Activated T-helper 1 cell treated with anti-CD3 and anti-CD28 coated beads, Interleukin-12 subunit alpha, Interleukin-12 subunit beta, Interleukin-2, Interleukin-4 antibody, amounts not matched to agents 30 ng/mL and 10 ng/mL and 1 ng/mL, durations not matched to agents 14 hours and 24 hours and 36 hours (primary cell): ENCODE results near the gene COMT. TPM values are rescaled to one million over a fixed set of nuclear protein-coding genes. Genes with fewer than 3 reads are reported as not detected.

Source experiments
- DNase-seq: peaks from one replicate; pipeline ENCODE4 v3.0.0; 2021; ENCODE audit warnings: low spot score
- H3K27ac Mint-ChIP-seq: one replicate; pipeline ENCODE4 v1.8.0; 2021; ENCODE audit warnings: mild to moderate bottlenecking, mixed read lengths
- H3K27me3 Mint-ChIP-seq: one replicate; pipeline ENCODE4 v1.8.0; 2022; ENCODE audit warnings: mild to moderate bottlenecking, moderate library complexity, mixed read lengths; ENCODE audit not compliant: insufficient read depth
- H3K36me3 Mint-ChIP-seq: one replicate; pipeline ENCODE4 v1.8.0; 2021; ENCODE audit warnings: low read depth, mixed read lengths
- H3K4me1 Mint-ChIP-seq: one replicate; pipeline ENCODE4 v1.8.0; 2021; ENCODE audit warnings: low read depth, mixed read lengths
- H3K4me3 Mint-ChIP-seq: one replicate; pipeline ENCODE4 v1.8.0; 2021; ENCODE audit warnings: mild to moderate bottlenecking, moderate library complexity, mixed read lengths
- H3K9me3 Mint-ChIP-seq: one replicate; pipeline ENCODE4 v1.8.0; 2021; ENCODE audit warnings: mixed read lengths
- intact Hi-C: fragments of 100-400 bp; cut with micrococcal nuclease; formaldehyde crosslinking; loops from one replicate; pipeline ENCODE4 v1.15.1; 2024
- total RNA-seq: library from RNA; stranded (reverse); gene quantifications from 2 replicates; pipeline ENCODE4 v1.2.3, GENCODE V29; 2022

COMT gene
- total RNA-seq, 1 donor from 2014 or later, result 99.4 TPM

- intact Hi-C loops, result loop anchor here (1.0 to 5.0 kb wide), 2 partner anchors 48 to 86 kb away; partner anchors contain the start of genes GNB1L and RTL10
- Mint-ChIP-seq H3K27ac (peak overlapping the region; percentile 87), H3K36me3 (peaks cover 21% of the 10 kb centered on the region), H3K4me1 (peaks cover 27% of the 10 kb centered on the region), H3K4me3 (peak overlapping the region; percentile 98), H3K27me3 (peaks cover 1% of the 10 kb centered on the region), H3K9me3 (peaks cover 15% of the 10 kb centered on the region)
- DNase-seq, result no peak
Observed at GRCh38 chr22:19940536-19941364, 822 bp upstream of the COMT start.

- H3K36me3 Mint-ChIP-seq, result peaks cover 12% of the 10 kb centered on the region
- peak overlapping the region; percentile 93 for H3K27ac Mint-ChIP-seq
- peaks cover 32% of the 10 kb centered on the region for H3K4me1 Mint-ChIP-seq
- intact Hi-C loops, result loop anchor here (5.0 kb wide), 1 partner anchor 50 kb away; no protein-coding TSS in a partner anchor
- no peak for DNase-seq
- H3K9me3 Mint-ChIP-seq, result no peaks in the 10 kb centered on the region
- peak overlapping the region; percentile 98 for H3K4me3 Mint-ChIP-seq
- peaks cover 1% of the 10 kb centered on the region for H3K27me3 Mint-ChIP-seq
Observed at GRCh38 chr22:19942157-19943081, 847 bp downstream of the COMT start.

GRCh38 chr22:19943082-19944026, 1.8 kb downstream of the COMT start:
- H3K4me3 Mint-ChIP-seq, result peak overlapping the region; percentile 98
- H3K27me3 Mint-ChIP-seq, result peaks cover 1% of the 10 kb centered on the region
- DNase-seq, result no peak
- peak overlapping the region; percentile 93 for H3K27ac Mint-ChIP-seq
- H3K9me3 Mint-ChIP-seq, result no peaks in the 10 kb centered on the region
- H3K4me1 Mint-ChIP-seq, result peaks cover 36% of the 10 kb centered on the region
- peaks cover 7% of the 10 kb centered on the region for H3K36me3 Mint-ChIP-seq
- intact Hi-C loops, result loop anchor here (5.0 kb wide), 1 partner anchor 51 kb away; no protein-coding TSS in a partner anchor

- H3K36me3 Mint-ChIP-seq, result peaks cover 18% of the 10 kb centered on the region
- no peaks in the 10 kb centered on the region for H3K27me3 Mint-ChIP-seq
- no peak for DNase-seq
- H3K9me3 Mint-ChIP-seq, result no peaks in the 10 kb centered on the region
- H3K27ac Mint-ChIP-seq, result no peak overlapping the region
- peaks cover 15% of the 10 kb centered on the region for H3K4me1 Mint-ChIP-seq
- no peak overlapping the region for H3K4me3 Mint-ChIP-seq
- intact Hi-C loops, result no loop called here
Observed at GRCh38 chr22:19948057-19948760, 6.6 kb downstream of the COMT start.

- no peak overlapping the region for H3K4me3 Mint-ChIP-seq
- peaks cover 16% of the 10 kb centered on the region for H3K4me1 Mint-ChIP-seq
- H3K27ac Mint-ChIP-seq, result no peak overlapping the region
- peaks cover 15% of the 10 kb centered on the region for H3K36me3 Mint-ChIP-seq
- no peak for DNase-seq
- intact Hi-C loops, result no loop called here
- no peaks in the 10 kb centered on the region for H3K9me3 Mint-ChIP-seq
- no peaks in the 10 kb centered on the region for H3K27me3 Mint-ChIP-seq
Observed at GRCh38 chr22:19951346-19951745, 9.8 kb downstream of the COMT start.

- Mint-ChIP-seq H3K27me3 (no peaks in the 10 kb centered on the region), H3K4me3 (no peak overlapping the region), H3K9me3 (no peaks in the 10 kb centered on the region), H3K27ac (no peak overlapping the region), H3K36me3 (peaks cover 8% of the 10 kb centered on the region), H3K4me1 (peaks cover 7% of the 10 kb centered on the region)
- intact Hi-C loops, result no loop called here
- DNase-seq, result no peak
Observed at GRCh38 chr22:19955241-19956128, 13.9 kb downstream of the COMT start.

- intact Hi-C loops, result no loop called here
- no peaks in the 10 kb centered on the region for H3K27me3 Mint-ChIP-seq
- DNase-seq, result no peak
- no peaks in the 10 kb centered on the region for H3K9me3 Mint-ChIP-seq
- H3K4me3 Mint-ChIP-seq, result no peak overlapping the region
- no peaks in the 10 kb centered on the region for H3K36me3 Mint-ChIP-seq
- no peak overlapping the region for H3K27ac Mint-ChIP-seq
- H3K4me1 Mint-ChIP-seq, result peaks cover 7% of the 10 kb centered on the region
Observed at GRCh38 chr22:19957445-19957844, 15.9 kb downstream of the COMT start.

- peaks cover 7% of the 10 kb centered on the region for H3K4me1 Mint-ChIP-seq
- H3K27ac Mint-ChIP-seq, result no peak overlapping the region
- no peaks in the 10 kb centered on the region for H3K36me3 Mint-ChIP-seq
- no peaks in the 10 kb centered on the region for H3K27me3 Mint-ChIP-seq
- intact Hi-C loops, result no loop called here
- no peaks in the 10 kb centered on the region for H3K9me3 Mint-ChIP-seq
- no peak for DNase-seq
- H3K4me3 Mint-ChIP-seq, result no peak overlapping the region
Observed at GRCh38 chr22:19958083-19959042, 16.8 kb downstream of the COMT start.

- peaks cover 7% of the 10 kb centered on the region for H3K4me1 Mint-ChIP-seq
- no peak for DNase-seq
- H3K9me3 Mint-ChIP-seq, result no peaks in the 10 kb centered on the region
- H3K4me3 Mint-ChIP-seq, result no peak overlapping the region
- no peaks in the 10 kb centered on the region for H3K36me3 Mint-ChIP-seq
- no peak overlapping the region for H3K27ac Mint-ChIP-seq
- intact Hi-C loops, result no loop called here
- no peaks in the 10 kb centered on the region for H3K27me3 Mint-ChIP-seq
Observed at GRCh38 chr22:19959043-19959586, 17.5 kb downstream of the COMT start.
